ENCODE measurements around the gene PROKR1.

DNA sequence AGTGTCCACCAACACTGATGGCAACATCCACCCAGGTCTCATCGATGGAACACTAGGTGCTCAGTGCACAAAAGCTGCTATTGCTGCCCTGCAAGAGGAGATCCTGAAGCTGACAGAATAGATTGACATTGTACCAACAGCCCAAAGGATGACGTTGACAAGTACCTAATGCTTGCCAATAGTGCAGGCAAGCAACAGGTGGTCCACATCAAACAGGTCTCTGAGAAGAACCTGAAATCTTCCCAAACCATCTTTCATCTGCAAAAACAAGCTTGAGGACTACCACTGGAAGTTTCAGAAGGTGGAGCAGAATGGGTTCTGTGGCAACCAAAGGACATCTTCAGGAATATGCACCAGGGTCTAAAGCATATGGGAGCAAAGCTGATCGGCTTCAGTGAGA is 15.8 kb upstream of the PROKR1 start:
- TF ChIP-seq, protein P1, sequence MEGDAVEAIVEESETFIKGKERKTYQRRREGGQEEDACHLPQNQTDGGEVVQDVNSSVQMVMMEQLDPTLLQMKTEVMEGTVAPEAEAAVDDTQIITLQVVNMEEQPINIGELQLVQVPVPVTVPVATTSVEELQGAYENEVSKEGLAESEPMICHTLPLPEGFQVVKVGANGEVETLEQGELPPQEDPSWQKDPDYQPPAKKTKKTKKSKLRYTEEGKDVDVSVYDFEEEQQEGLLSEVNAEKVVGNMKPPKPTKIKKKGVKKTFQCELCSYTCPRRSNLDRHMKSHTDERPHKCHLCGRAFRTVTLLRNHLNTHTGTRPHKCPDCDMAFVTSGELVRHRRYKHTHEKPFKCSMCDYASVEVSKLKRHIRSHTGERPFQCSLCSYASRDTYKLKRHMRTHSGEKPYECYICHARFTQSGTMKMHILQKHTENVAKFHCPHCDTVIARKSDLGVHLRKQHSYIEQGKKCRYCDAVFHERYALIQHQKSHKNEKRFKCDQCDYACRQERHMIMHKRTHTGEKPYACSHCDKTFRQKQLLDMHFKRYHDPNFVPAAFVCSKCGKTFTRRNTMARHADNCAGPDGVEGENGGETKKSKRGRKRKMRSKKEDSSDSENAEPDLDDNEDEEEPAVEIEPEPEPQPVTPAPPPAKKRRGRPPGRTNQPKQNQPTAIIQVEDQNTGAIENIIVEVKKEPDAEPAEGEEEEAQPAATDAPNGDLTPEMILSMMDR (conservative IDR thresholded peaks at IDR 0.05 in 1 of 2, IDR thresholded peaks at IDR 0.05 in 1 of 2; ENCODE audit: low read depth in 1 of 2, low read length in 2 of 2) = no peak
- TF ChIP-seq EZH2 (IDR thresholded peaks at IDR 0.05; ENCODE audit: low read length, missing control alignments) = no peak

Measured in fibroblast of lung (primary cell).